ENCODE measurements around the gene LCMT1. TPM values are rescaled to one million over a fixed set of nuclear protein-coding genes. Genes with fewer than 3 reads are reported as not detected.

The LCMT1 gene
- total and polyA plus RNA-seq, 4 donors: 23.9 to 29.9 (median 27.4) TPM

- WGBS, 2 donors: 33 to 35% methylated on average over 6 of the region's 6 CpGs
- Histone ChIP-seq H3K4me1 (ENCODE audit: control insufficient read depth in 1 of 2, insufficient read depth in 2 of 2, low read length in 2 of 2) (no peaks in the 10 kb centered on the region), H3K9me3 (ENCODE audit: control insufficient read depth, low read length) (no peaks in the 10 kb centered on the region), H3K36me3 (ENCODE audit: control insufficient read depth in 1 of 2, insufficient read depth in 2 of 2, low read length in 1 of 2) (no peaks in the 10 kb centered on the region), H3K4me3 (ENCODE audit: low read length in 2 of 2) (no peak overlapping the region), H3K27ac (ENCODE audit: low read depth in 1 of 2, low read length in 2 of 2) (no peak overlapping the region), H3K27me3 (ENCODE audit: control insufficient read depth in 1 of 2, insufficient read depth in 2 of 2, low read length in 1 of 2) (peaks cover 0 to 3% of the 10 kb centered on the region in 2 donors)
- ATAC-seq (ENCODE audit: low FRiP score): no peak
- intact Hi-C loops (cut with DNase I): no loop called here
- no peak for DNase-seq
These were observed 102.3 kb downstream of the LCMT1 start for GRCh38 chr16:25213709-25214397.

GRCh38 chr16:25217112-25217511 lies 105.6 kb downstream of the LCMT1 start:
- no peaks in the 10 kb centered on the region for H3K4me1 ChIP-seq (ENCODE audit: control insufficient read depth in 1 of 2, insufficient read depth in 2 of 2, low read length in 2 of 2)
- no peaks in the 10 kb centered on the region for H3K36me3 ChIP-seq (ENCODE audit: control insufficient read depth in 1 of 2, insufficient read depth in 2 of 2, low read length in 1 of 2)
- ATAC-seq (ENCODE audit: low FRiP score) (no peak), DNase-seq (no peak)
- H3K4me3 ChIP-seq (ENCODE audit: low read length in 2 of 2): no peak overlapping the region
- H3K9me3 ChIP-seq (ENCODE audit: control insufficient read depth, low read length): no peaks in the 10 kb centered on the region
- peaks cover 0 to 3% of the 10 kb centered on the region in 2 donors for H3K27me3 ChIP-seq (ENCODE audit: control insufficient read depth in 1 of 2, insufficient read depth in 2 of 2, low read length in 1 of 2)
- 83 to 87% methylated on average over 17 of the region's 17 CpGs for WGBS, 2 donors
- H3K27ac ChIP-seq (ENCODE audit: low read depth in 1 of 2, low read length in 2 of 2): no peak overlapping the region
- intact Hi-C loops (cut with DNase I): no loop called here

- WGBS, 2 donors: 84 to 88% methylated on average over 4 of the region's 4 CpGs
- no peak overlapping the region for H3K27ac ChIP-seq (ENCODE audit: low read depth in 1 of 2, low read length in 2 of 2)
- no peaks in the 10 kb centered on the region for H3K36me3 ChIP-seq (ENCODE audit: control insufficient read depth in 1 of 2, insufficient read depth in 2 of 2, low read length in 1 of 2)
- ATAC-seq (ENCODE audit: low FRiP score): no peak
- H3K27me3 ChIP-seq (ENCODE audit: control insufficient read depth in 1 of 2, insufficient read depth in 2 of 2, low read length in 1 of 2): no peaks in the 10 kb centered on the region
- no peak overlapping the region for H3K4me3 ChIP-seq (ENCODE audit: low read length in 2 of 2)
- H3K9me3 ChIP-seq (ENCODE audit: control insufficient read depth, low read length): no peaks in the 10 kb centered on the region
- intact Hi-C loops (cut with DNase I): no loop called here
- no peaks in the 10 kb centered on the region for H3K4me1 ChIP-seq (ENCODE audit: control insufficient read depth in 1 of 2, insufficient read depth in 2 of 2, low read length in 2 of 2)
- DNase-seq: no peak
These were observed 106.4 kb downstream of the LCMT1 start for GRCh38 chr16:25217921-25218320.

- intact Hi-C loops (cut with DNase I): no loop called here
- Histone ChIP-seq H3K36me3 (ENCODE audit: control insufficient read depth in 1 of 2, insufficient read depth in 2 of 2, low read length in 1 of 2) (no peaks in the 10 kb centered on the region), H3K4me1 (ENCODE audit: control insufficient read depth in 1 of 2, insufficient read depth in 2 of 2, low read length in 2 of 2) (no peaks in the 10 kb centered on the region), H3K9me3 (ENCODE audit: control insufficient read depth, low read length) (no peaks in the 10 kb centered on the region), H3K27ac (ENCODE audit: low read depth in 1 of 2, low read length in 2 of 2) (no peak overlapping the region), H3K27me3 (ENCODE audit: control insufficient read depth in 1 of 2, insufficient read depth in 2 of 2, low read length in 1 of 2) (no peaks in the 10 kb centered on the region), H3K4me3 (ENCODE audit: low read length in 2 of 2) (no peak overlapping the region)
- DNase-seq: no peak
- ATAC-seq (ENCODE audit: low FRiP score): no peak
- 74 to 76% methylated on average over 3 of the region's 3 CpGs for WGBS, 2 donors
These were observed 107.7 kb downstream of the LCMT1 start for GRCh38 chr16:25219070-25219737.

- ATAC-seq (ENCODE audit: low FRiP score): no peak
- 73 to 77% methylated on average over 8 of the region's 8 CpGs for WGBS, 2 donors
- Histone ChIP-seq H3K27me3 (ENCODE audit: control insufficient read depth in 1 of 2, insufficient read depth in 2 of 2, low read length in 1 of 2) (no peaks in the 10 kb centered on the region), H3K4me1 (ENCODE audit: control insufficient read depth in 1 of 2, insufficient read depth in 2 of 2, low read length in 2 of 2) (no peaks in the 10 kb centered on the region), H3K27ac (ENCODE audit: low read depth in 1 of 2, low read length in 2 of 2) (no peak overlapping the region), H3K9me3 (ENCODE audit: control insufficient read depth, low read length) (no peaks in the 10 kb centered on the region), H3K4me3 (ENCODE audit: low read length in 2 of 2) (no peak overlapping the region), H3K36me3 (ENCODE audit: control insufficient read depth in 1 of 2, insufficient read depth in 2 of 2, low read length in 1 of 2) (no peaks in the 10 kb centered on the region)
- intact Hi-C loops (cut with DNase I): loop anchor here (5.0 kb wide), 1 partner anchor 166 kb away; no protein-coding TSS in a partner anchor
- no peak for DNase-seq
These were observed 111.4 kb downstream of the LCMT1 start for GRCh38 chr16:25222959-25223358.

- Histone ChIP-seq H3K9me3 (ENCODE audit: control insufficient read depth, low read length) (no peaks in the 10 kb centered on the region), H3K4me1 (ENCODE audit: control insufficient read depth in 1 of 2, insufficient read depth in 2 of 2, low read length in 2 of 2) (no peaks in the 10 kb centered on the region), H3K4me3 (ENCODE audit: low read length in 2 of 2) (no peak overlapping the region), H3K27me3 (ENCODE audit: control insufficient read depth in 1 of 2, insufficient read depth in 2 of 2, low read length in 1 of 2) (no peaks in the 10 kb centered on the region), H3K36me3 (ENCODE audit: control insufficient read depth in 1 of 2, insufficient read depth in 2 of 2, low read length in 1 of 2) (no peaks in the 10 kb centered on the region), H3K27ac (ENCODE audit: low read depth in 1 of 2, low read length in 2 of 2) (no peak overlapping the region)
- WGBS, 2 donors: 77 to 92% methylated on average over 6 of the region's 6 CpGs
- DNase-seq (no peak), ATAC-seq (ENCODE audit: low FRiP score) (no peak)
- intact Hi-C loops (cut with DNase I): loop anchor here (5.0 kb wide), 1 partner anchor 167 kb away; no protein-coding TSS in a partner anchor
These were observed 112.4 kb downstream of the LCMT1 start for GRCh38 chr16:25223964-25224363.

GRCh38 chr16:25224731-25225319 lies 113.3 kb downstream of the LCMT1 start:
- ATAC-seq (ENCODE audit: low FRiP score) (no peak), DNase-seq (no peak)
- Histone ChIP-seq H3K27me3 (ENCODE audit: control insufficient read depth in 1 of 2, insufficient read depth in 2 of 2, low read length in 1 of 2) (no peaks in the 10 kb centered on the region), H3K4me3 (ENCODE audit: low read length in 2 of 2) (no peak overlapping the region), H3K4me1 (ENCODE audit: control insufficient read depth in 1 of 2, insufficient read depth in 2 of 2, low read length in 2 of 2) (no peaks in the 10 kb centered on the region), H3K36me3 (ENCODE audit: control insufficient read depth in 1 of 2, insufficient read depth in 2 of 2, low read length in 1 of 2) (no peaks in the 10 kb centered on the region), H3K9me3 (ENCODE audit: control insufficient read depth, low read length) (no peaks in the 10 kb centered on the region), H3K27ac (ENCODE audit: low read depth in 1 of 2, low read length in 2 of 2) (no peak overlapping the region)
- intact Hi-C loops (cut with DNase I): loop anchor here (5.0 kb wide), 1 partner anchor 168 kb away; no protein-coding TSS in a partner anchor
- 60 to 65% methylated on average over 7 of the region's 7 CpGs for WGBS, 2 donors
